Myometrial cell (primary cell): ENCODE data around the gene RETREG3. TPM values are rescaled to one million over a fixed set of nuclear protein-coding genes. Genes with fewer than 3 reads are reported as not detected.

Source experiments
- total RNA-seq: library from RNA; depleted of rRNA; stranded (reverse); fragments of >200 nt; gene quantifications from 2 replicates; pipeline ENCODE4 v1.2.3, GENCODE V29; 2015

RETREG3 gene, protein sequence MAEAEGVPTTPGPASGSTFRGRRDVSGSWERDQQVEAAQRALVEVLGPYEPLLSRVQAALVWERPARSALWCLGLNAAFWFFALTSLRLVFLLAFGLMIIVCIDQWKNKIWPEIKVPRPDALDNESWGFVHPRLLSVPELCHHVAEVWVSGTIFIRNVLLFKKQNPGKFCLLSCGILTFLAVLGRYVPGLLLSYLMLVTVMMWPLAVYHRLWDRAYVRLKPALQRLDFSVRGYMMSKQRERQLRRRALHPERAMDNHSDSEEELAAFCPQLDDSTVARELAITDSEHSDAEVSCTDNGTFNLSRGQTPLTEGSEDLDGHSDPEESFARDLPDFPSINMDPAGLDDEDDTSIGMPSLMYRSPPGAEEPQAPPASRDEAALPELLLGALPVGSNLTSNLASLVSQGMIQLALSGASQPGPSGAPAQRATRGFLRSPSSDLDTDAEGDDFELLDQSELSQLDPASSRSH
- 46.4 and 89.4 TPM in 2 replicates for total RNA-seq

DNA sequence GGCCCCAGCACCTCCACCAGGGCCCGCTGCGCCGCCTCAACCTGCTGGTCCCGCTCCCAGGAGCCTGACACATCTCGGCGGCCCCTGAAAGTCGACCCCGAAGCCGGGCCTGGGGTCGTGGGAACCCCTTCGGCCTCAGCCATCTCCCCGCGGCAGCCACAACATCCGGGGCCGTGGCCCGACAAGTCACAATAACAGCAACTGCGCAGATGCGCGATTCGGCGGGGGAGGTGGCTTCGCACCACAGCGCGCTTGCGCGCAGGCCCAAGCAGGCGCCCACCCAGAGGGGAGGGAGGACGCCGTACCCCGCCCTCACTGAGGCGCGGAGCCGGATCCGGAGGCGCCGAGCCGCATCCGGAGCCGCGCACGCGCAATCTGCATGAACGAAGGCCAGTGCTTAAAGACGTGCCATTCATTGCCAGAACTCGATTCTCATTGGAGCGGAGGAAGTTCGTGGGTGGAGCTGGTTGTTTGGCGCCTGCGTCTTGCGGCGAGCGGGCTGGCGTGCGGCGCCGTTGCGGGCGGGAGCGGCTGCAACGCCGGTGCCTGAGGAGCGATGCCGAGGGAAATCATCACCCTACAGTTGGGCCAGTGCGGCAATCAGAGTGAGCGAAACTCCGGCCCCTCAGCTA, at the start of gene RETREG3, which contains the start of gene TUBG1:
TSS of gene RETREG3 (minus strand) at position 193 of the 632 bp plus-strand sequence. CDS start at position 143, 50 bp downstream.
TSS of gene TUBG1 (plus strand) at position 502 of the 632 bp plus-strand sequence. CDS start at position 557, 55 bp downstream.

DNA sequence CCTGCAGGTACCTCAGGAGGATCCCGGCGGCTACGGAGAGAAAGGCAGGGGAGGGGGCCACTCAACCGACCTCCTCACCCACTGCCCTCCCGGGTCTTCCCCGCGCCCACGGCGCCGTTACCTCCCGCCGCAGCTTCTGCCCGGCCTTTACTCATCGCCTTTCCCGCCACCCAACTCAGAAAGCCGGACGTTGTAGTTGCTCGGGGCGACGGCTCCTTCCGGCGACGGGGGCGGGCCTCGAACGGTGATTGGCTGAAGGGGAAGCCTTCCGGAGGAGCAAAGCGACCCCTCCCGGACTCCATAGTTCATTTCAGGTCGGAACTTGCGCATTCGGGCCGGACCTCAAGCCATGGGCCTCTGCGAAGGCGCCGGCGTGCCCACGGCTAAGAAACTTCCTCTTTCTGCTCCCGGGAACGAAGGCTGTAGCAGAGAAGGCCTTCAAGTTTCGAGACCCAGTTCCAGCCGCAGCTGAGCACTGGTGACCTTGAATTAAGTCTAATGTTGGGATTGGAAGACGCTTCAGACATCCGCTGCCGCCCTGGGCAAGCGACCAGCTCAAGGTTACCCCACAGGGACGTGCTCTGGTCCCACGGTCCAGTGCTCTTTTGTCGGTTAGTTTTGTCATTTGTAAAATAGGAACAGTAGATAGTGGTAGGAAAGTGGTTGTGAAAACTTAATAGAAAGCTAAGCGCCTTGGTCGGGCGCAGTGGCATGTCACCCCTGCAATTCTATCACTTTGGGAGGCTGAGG, 31.5 kb downstream of the RETREG3 start, which contains the start of gene PSMC3IP:
TSS of gene PSMC3IP (minus strand) at position 198 of the 750 bp plus-strand sequence. CDS start at position 155, 43 bp downstream.

DNA sequence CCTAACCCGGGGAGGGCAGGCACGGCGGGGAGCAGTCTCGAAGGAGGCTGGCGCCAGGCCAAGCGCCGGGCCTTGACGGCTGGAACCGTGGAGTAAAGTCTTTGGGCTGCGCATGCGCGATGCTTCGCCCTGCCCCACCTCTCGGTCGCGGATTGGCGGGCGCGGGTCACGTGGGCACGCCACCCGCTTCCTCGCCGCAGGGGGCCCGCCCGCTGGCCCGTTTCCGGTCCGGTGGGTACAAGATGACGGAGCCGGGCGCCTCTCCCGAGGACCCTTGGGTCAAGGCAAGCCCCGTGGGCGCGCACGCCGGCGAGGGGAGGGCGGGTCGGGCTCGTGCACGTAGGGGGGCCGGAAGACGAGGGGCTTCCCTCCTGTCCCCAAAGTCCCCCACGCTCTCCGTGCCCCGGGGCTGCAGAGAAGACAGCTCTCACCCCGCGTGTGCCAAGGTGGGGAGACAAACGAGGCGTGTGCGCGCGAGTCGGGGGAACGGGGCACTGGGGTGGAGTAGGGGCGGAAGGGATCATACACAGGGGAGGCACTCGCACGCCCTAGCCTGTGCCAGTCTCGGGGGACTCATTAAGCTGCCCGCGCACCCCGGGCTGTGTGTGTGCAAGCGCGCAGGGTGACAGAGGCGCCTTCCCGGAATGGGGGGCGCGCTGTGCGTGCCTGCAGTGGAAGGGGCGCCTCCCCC, 42.1 kb downstream of the RETREG3 start, which contains the start of gene MLX:
TSS of gene MLX (plus strand) at position 218 of the 691 bp plus-strand sequence. CDS start at position 243, 25 bp downstream.

DNA sequence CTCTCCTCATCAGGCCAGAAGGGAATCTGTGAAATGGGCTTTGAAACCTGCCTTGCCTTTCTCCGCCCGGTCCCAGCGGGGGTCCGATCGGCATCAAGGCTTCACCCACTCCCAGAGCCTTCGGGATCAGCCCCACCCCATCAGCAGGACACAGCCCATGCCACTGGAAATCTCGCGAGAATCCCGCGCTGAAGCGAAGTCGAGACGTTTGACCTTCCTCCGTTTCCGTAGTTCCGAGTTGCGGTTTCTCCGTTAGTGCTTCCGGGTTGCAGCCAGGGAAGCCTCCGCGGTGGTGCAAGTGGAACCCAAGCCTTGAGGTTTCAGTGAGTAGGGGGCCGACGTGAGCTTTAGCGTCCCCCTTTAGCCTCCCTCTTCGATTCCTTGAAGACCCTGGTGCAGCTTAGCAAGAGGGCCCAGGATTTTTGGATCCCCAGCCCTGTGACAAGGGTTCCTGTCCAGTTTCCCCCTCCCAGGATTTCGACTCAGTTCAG, 47.2 kb downstream of the RETREG3 start, which contains the start of gene COASY:
TSS of gene COASY (plus strand) at position 252 of the 491 bp plus-strand sequence. CDS start 475 bp downstream, outside the sequence.

DNA sequence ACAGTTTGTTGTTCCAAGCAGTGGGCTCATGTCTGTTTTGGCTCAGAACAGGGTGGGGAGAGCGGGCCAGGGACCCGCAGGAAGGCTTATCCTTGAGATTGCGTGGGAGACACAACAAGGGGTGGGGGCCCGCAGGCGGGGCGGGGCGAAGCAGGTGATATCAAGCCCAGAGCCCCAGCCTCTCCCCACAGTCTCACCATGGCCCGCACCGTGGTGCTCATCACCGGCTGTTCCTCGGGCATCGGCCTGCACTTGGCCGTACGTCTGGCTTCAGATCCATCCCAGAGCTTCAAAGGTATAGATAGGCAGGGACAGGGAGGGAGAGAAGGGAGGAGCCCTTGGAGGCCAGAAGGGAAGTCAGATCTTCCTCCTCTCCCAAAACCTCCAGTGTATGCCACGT, 56.4 kb downstream of the RETREG3 start, which contains the start of gene HSD17B1:
TSS of gene HSD17B1 (plus strand) at position 188 of the 400 bp plus-strand sequence. CDS start at position 199, 11 bp downstream.

DNA sequence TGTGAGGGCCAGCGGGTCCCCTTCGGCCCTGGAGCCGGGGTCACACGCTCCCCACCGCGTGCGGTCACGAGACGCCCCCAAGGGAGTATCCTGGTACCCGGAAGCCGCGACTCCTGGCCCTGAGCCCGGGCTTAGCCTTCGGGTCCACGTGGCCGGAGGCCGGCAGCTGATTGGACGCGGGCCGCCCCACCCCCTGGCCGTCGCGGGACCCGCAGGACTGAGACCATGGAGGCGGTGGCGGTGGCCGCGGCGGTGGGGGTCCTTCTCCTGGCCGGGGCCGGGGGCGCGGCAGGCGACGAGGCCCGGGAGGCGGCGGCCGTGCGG, 73.2 kb downstream of the RETREG3 start, which contains the start of gene NAGLU:
TSS of gene NAGLU (plus strand) at position 194 of the 324 bp plus-strand sequence. CDS start at position 226, 32 bp downstream.

Other genes starting within 250 kb of the RETREG3 start
- gene STAT3, start 220.9 kb downstream of the RETREG3 start, total RNA-seq, result 62.3 and 75.7 TPM in 2 replicates
- gene CAVIN1, start 186.1 kb downstream of the RETREG3 start, total RNA-seq, result 810 and 847 TPM in 2 replicates
- 21.3 and 25.7 TPM in 2 replicates for gene ATP6V0A1, start 150.5 kb downstream of the RETREG3 start, total RNA-seq
- 49.1 and 52.2 TPM in 2 replicates for gene NAGLU, start 73.1 kb downstream of the RETREG3 start, total RNA-seq
- 1.4 and 4.6 TPM in 2 replicates for gene HSD17B1, start 56.5 kb downstream of the RETREG3 start, total RNA-seq
- 36.5 and 57.4 TPM in 2 replicates for gene COASY, start 47.2 kb downstream of the RETREG3 start, total RNA-seq
- 38.6 and 61.4 TPM in 2 replicates for gene MLX, start 42.3 kb downstream of the RETREG3 start, total RNA-seq
- gene PSMC3IP, start 31.6 kb downstream of the RETREG3 start, total RNA-seq, result 8.0 and 9.2 TPM in 2 replicates
- gene TUBG1, start 309 bp upstream of the RETREG3 start, total RNA-seq, result 87.6 and 110 TPM in 2 replicates
- 10.4 and 13.8 TPM in 2 replicates for gene TUBG2, start 49.9 kb upstream of the RETREG3 start, total RNA-seq
- 20.5 and 27.8 TPM in 2 replicates for gene PLEKHH3, start 67.6 kb upstream of the RETREG3 start, total RNA-seq
- 22.2 and 27.1 TPM in 2 replicates for gene CCR10, start 72.5 kb upstream of the RETREG3 start, total RNA-seq
- 32.8 and 36.9 TPM in 2 replicates for gene CNTNAP1, start 73.2 kb upstream of the RETREG3 start, total RNA-seq
- gene EZH1, start 135.7 kb upstream of the RETREG3 start, total RNA-seq, result 9.6 and 12.7 TPM in 2 replicates
- gene RAMP2, start 151.9 kb upstream of the RETREG3 start, total RNA-seq, result 1.9 and 5.5 TPM in 2 replicates
- 128 and 142 TPM in 2 replicates for gene VPS25, start 164.1 kb upstream of the RETREG3 start, total RNA-seq
- gene WNK4, start 171.2 kb upstream of the RETREG3 start, total RNA-seq, result 12.7 and 13.6 TPM in 2 replicates
- 60.8 and 72.4 TPM in 2 replicates for gene COA3, start 189.3 kb upstream of the RETREG3 start, total RNA-seq
- gene CNTD1, start 189.5 kb upstream of the RETREG3 start, total RNA-seq, result 0.58 TPM in 1 of 2 replicates, not detected in the other
- gene BECN1, start 214.9 kb upstream of the RETREG3 start, total RNA-seq, result 69.2 and 128 TPM in 2 replicates
- gene PSME3, start 224.0 kb upstream of the RETREG3 start, total RNA-seq, result 85.0 and 123 TPM in 2 replicates
- under 0.01 and 0.29 TPM in 2 replicates for gene AOC2, start 235.2 kb upstream of the RETREG3 start, total RNA-seq
- gene AOC3, start 241.8 kb upstream of the RETREG3 start, total RNA-seq, result not detected in 2 replicates